HCT116 (cell line): ENCODE data around the gene AFF1. TPM values are rescaled to one million over a fixed set of nuclear protein-coding genes. Genes with fewer than 3 reads are reported as not detected.

Source experiments
- ATAC-seq: fragments of 200-7000 bp; cut with Tn5 transposase; 2 replicates; pipeline ENCODE4 v1.9.1; 2020; ENCODE audit warnings: mild to moderate bottlenecking, moderate library complexity
- BruUV-seq: library from RNA; stranded (reverse); fragments of 400-500 nt; replicated peaks from 2 replicates; lab custom pipeline; 2021; lab: Mats Ljungman, UMichigan
- CTCF ChIA-PET: fragments of 300-600 bp; sonication (Branson Sonifier 250); formaldehyde crosslinking; loops from one replicate; lab custom pipeline; 2021; ENCODE audit warnings: antibody characterized with exemption; lab: Charles Lee
- POLR2A ChIA-PET: fragments of 300-600, 350-600 bp; sonication (Branson Sonifier 250); formaldehyde crosslinking; loops from one replicate; lab custom pipeline; 2021; ENCODE audit warnings: antibody characterized with exemption; lab: Charles Lee
- RAD21 ChIA-PET, 2 experiments: fragments of 300-600 bp; sonication (Branson Sonifier 250); formaldehyde crosslinking; loops; one replicate each; lab custom pipeline; 2023; ENCODE audit warnings: low total read pairs in 2 of 2; ENCODE audit not compliant: uncharacterized antibody in 2 of 2, unreplicated experiment in 2 of 2, low non-redundant PET in 1 of 2; lab: Charles Lee
- DNase-seq: peaks from one replicate; pipeline ENCODE4 v3.0.0-alpha.2; 2010; ENCODE audit warnings: low read depth, low spot score
- H2AFZ ChIP-seq: fragments of 200-600 bp; shearing (Covaris generic), sonication (generic); 2 replicates; pipeline ENCODE4 v1.6.1; 2017; ENCODE audit warnings: low read depth, mixed run types, mixed read lengths, antibody characterized with exemption, low read length; ENCODE audit not compliant: poor library complexity, severe bottlenecking
- H3K27ac ChIP-seq: 2 replicates; pipeline ENCODE4 v1.5.1; 2012; ENCODE audit warnings: low read depth, low read length
- H3K27me3 ChIP-seq: fragments of 200-600 bp; sonication (generic); 2 replicates; pipeline ENCODE4 v1.6.1; 2016; ENCODE audit warnings: mixed run types, low read length, mixed read lengths; ENCODE audit not compliant: insufficient read depth
- H3K36me3 ChIP-seq, 2 experiments: fragments of 200-500 bp in 1 of 2; fragments of 200-600 bp in 1 of 2; sonication (Bioruptor generic) in 1 of 2; sonication (generic) in 1 of 2; 2 replicates each; pipeline versions ENCODE4 v1.5.1 to v1.6.1; 2014 to 2016; ENCODE audit warnings: low read length in 2 of 2, inconsistent platforms in 1 of 2, mixed read lengths in 1 of 2, mixed run types in 1 of 2; ENCODE audit not compliant: insufficient read depth in 2 of 2, control insufficient read depth in 1 of 2
- H3K4me1 ChIP-seq, 2 experiments: fragments of 200-600 bp in 1 of 2; sonication (generic) in 1 of 2; 2 replicates each; pipeline versions ENCODE4 v1.5.1 to v1.6.1; 2012 to 2017; ENCODE audit warnings: low read length in 2 of 2, inconsistent platforms in 1 of 2, mild to moderate bottlenecking in 1 of 2, mixed read lengths in 1 of 2, mixed run types in 1 of 2, moderate library complexity in 1 of 2; ENCODE audit not compliant: insufficient read depth in 2 of 2, control insufficient read depth in 1 of 2
- H3K4me2 ChIP-seq: fragments of 200-600 bp; sonication (generic); 2 replicates; pipeline ENCODE4 v1.6.1; 2017; ENCODE audit warnings: mixed run types, low read length, mixed read lengths
- H3K4me3 ChIP-seq, 2 experiments: fragments of 200-600 bp in 1 of 2; sonication (generic) in 1 of 2; replicated peaks in 1 of 2; 2 replicates each; pipeline ENCODE4 v1.5.1; 2011 to 2016; ENCODE audit warnings: low read length in 2 of 2, control low read depth in 1 of 2, low read depth in 1 of 2, mild to moderate bottlenecking in 1 of 2, mixed read lengths in 1 of 2, mixed run types in 1 of 2
- H3K79me2 ChIP-seq: fragments of 200-600 bp; sonication (generic); 2 replicates; pipeline ENCODE4 v1.6.1; 2017; ENCODE audit warnings: mild to moderate bottlenecking, mixed run types, low read length, moderate library complexity, mixed read lengths; ENCODE audit not compliant: insufficient read depth
- H3K9ac ChIP-seq: fragments of 200-600 bp; sonication (generic); 2 replicates; pipeline ENCODE4 v1.6.1; 2016; ENCODE audit warnings: low read length, mixed read lengths
- H3K9me2 ChIP-seq: fragments of 200-600 bp; sonication (generic), shearing (Covaris generic); 2 replicates; pipeline ENCODE4 v1.6.1; 2017; ENCODE audit warnings: mixed run types, mild to moderate bottlenecking, moderate library complexity; ENCODE audit not compliant: insufficient read depth
- H3K9me3 ChIP-seq, 2 experiments: fragments of 200-500 bp in 1 of 2; fragments of 200-600 bp in 1 of 2; sonication (Bioruptor generic) in 1 of 2; sonication (generic) in 1 of 2; 2 replicates each; pipeline ENCODE4 v1.6.1; 2014 to 2017; ENCODE audit warnings: low read length in 2 of 2, mixed read lengths in 2 of 2, inconsistent platforms in 1 of 2, low read depth in 1 of 2, mild to moderate bottlenecking in 1 of 2, mixed run types in 1 of 2, moderate library complexity in 1 of 2; ENCODE audit not compliant: control insufficient read depth in 1 of 2, insufficient read depth in 1 of 2
- H4K20me1 ChIP-seq: fragments of 200-600 bp; sonication (generic), shearing (Covaris generic); 2 replicates; pipeline ENCODE4 v1.6.1; 2017; ENCODE audit warnings: mixed run types, mild to moderate bottlenecking, moderate library complexity; ENCODE audit not compliant: insufficient read depth
- CBX3 ChIP-seq: IDR thresholded peaks from 2 replicates; pipeline ENCODE4 v1.6.1; 2012; ENCODE audit warnings: low read depth
- EZH2 ChIP-seq: fragments of 200-600 bp; sonication (generic); IDR thresholded peaks from 2 replicates; pipeline ENCODE4 v1.6.1; 2017; ENCODE audit warnings: antibody characterized with exemption, mixed run types
- EZH2phosphoT487 ChIP-seq: fragments of 200-600 bp; IDR thresholded peaks from 2 replicates; pipeline ENCODE4 v1.6.1; 2018; ENCODE audit warnings: antibody characterized with exemption, borderline replicate concordance
- FOSL1 ChIP-seq: IDR thresholded peaks from 2 replicates; pipeline ENCODE4 v1.6.1; 2012; ENCODE audit warnings: low read depth
- POLR2A ChIP-seq: IDR thresholded peaks from 2 replicates; pipeline ENCODE4 v1.7.0; 2011; ENCODE audit warnings: borderline replicate concordance; ENCODE audit not compliant: insufficient read depth, insufficient read length; ENCODE audit errors: extremely low read depth
- SRF ChIP-seq: IDR thresholded peaks from 2 replicates; pipeline ENCODE4 v1.6.1; 2012; ENCODE audit warnings: low read depth
- intact Hi-C: fragments of 100-400 bp; cut with micrococcal nuclease; formaldehyde crosslinking; loops from 2 replicates; pipeline ENCODE4 v1.10.0; 2022
- total RNA-seq: library from RNA; stranded (reverse); gene quantifications from one replicate; pipeline ENCODE4 v1.2.1, GENCODE V29; 2021; ENCODE audit not compliant: unreplicated experiment

The AFF1 gene
- total RNA-seq, 1 experiment from 2014 or later: 43.1 TPM

DNA sequence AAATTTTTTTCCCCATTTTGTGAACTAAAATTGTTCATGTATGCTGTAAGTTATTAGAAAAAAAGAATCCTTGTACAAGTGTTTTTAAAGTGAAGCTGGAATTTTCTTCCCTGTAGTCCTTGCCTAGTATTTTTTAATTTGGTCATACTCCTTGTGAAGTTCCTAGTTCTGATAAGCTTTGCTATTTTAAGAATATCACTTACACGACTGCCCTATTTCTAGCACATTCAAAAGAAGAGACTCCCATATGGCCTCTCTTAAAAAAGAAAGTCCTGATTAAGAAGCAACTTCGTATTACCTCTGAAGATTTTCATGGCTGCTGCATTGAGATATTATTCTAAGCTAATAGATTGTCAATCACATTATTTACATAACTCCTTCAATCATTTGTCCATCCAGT lies 198.4 kb downstream of the AFF1 start:
- ATAC-seq (no peak), DNase-seq (no peak)
- no peaks in the 10 kb centered on the region for H3K9me3 ChIP-seq
- ChIA-PET POLR2A (no interaction called here), CTCF (no interaction called here), RAD21 (no interaction called here)
- H2AFZ ChIP-seq: no peak overlapping the region
- H3K4me3 ChIP-seq: no peak overlapping the region
- no TSS peak for BruUV-seq
- no peak overlapping the region for H3K27ac ChIP-seq
- no peaks in the 10 kb centered on the region for H3K9me2 ChIP-seq
- H3K27me3 ChIP-seq: no peaks in the 10 kb centered on the region
- H4K20me1 ChIP-seq: no peaks in the 10 kb centered on the region
- no peaks in the 10 kb centered on the region for H3K79me2 ChIP-seq
- no peak overlapping the region for H3K4me2 ChIP-seq
- H3K4me1 ChIP-seq: no peaks in the 10 kb centered on the region
- H3K9ac ChIP-seq: no peak overlapping the region
- intact Hi-C loops: no loop called here
- peaks cover 0 to 2% of the 10 kb centered on the region in 2 experiments; a peak in 1 of 4 replicates for H3K36me3 ChIP-seq
- TF ChIP-seq SRF (no peak), EZH2 (no peak)

DNA sequence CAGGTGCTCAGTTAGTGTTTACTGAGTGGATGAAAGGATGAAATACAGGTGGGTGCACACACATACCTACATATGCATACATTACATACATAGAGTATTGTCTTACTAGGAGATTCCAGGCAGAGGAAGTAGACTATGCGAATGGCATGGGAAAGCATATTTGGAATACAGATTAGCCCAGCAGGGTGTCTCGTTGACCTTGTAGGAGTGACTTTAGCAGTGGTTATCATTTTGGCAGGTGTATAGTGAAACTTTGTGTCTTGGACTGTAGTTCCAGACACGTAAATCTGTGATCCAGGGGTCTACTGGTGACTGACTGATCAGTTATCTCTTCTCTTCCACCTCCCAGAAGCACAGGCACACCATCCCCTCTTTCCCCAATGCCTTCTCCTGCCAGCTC lies 199.3 kb downstream of the AFF1 start:
- H3K9me2 ChIP-seq: no peaks in the 10 kb centered on the region
- POLR2A ChIA-PET: no interaction called here
- CTCF ChIA-PET: no interaction called here
- no TSS peak for BruUV-seq
- H3K27me3 ChIP-seq: no peaks in the 10 kb centered on the region
- H3K4me1 ChIP-seq: no peaks in the 10 kb centered on the region
- H3K4me3 ChIP-seq: no peak overlapping the region
- ATAC-seq: no peak
- DNase-seq: no peak
- RAD21 ChIA-PET: no interaction called here
- no peaks in the 10 kb centered on the region for H4K20me1 ChIP-seq
- no peak overlapping the region for H2AFZ ChIP-seq
- no peak overlapping the region for H3K9ac ChIP-seq
- no peaks in the 10 kb centered on the region for H3K9me3 ChIP-seq
- intact Hi-C loops: no loop called here
- no peak overlapping the region for H3K4me2 ChIP-seq
- TF ChIP-seq POLR2A (no peak), FOSL1 (no peak), CBX3 (no peak), EZH2phosphoT487 (no peak)
- H3K36me3 ChIP-seq: peaks cover 0 to 2% of the 10 kb centered on the region in 2 experiments; a peak in 1 of 4 replicates
- no peaks in the 10 kb centered on the region for H3K79me2 ChIP-seq
- H3K27ac ChIP-seq: no peak overlapping the region
